Astrocyte (in vitro differentiated cells and primary cell): ENCODE data around the gene OSBP2.

Experiments
- EZH2 ChIP-seq: IDR thresholded peaks from 2 replicates; pipeline ENCODE4 v1.6.1; 2012; ENCODE audit warnings: mild to moderate bottlenecking, low read length, inconsistent platforms; ENCODE audit not compliant: insufficient read depth
- TF ChIP-seq, protein P1 (sequence below): IDR thresholded peaks from 2 replicates; pipeline ENCODE4 v1.5.1; 2011; ENCODE audit warnings: low read depth, mild to moderate bottlenecking, inconsistent platforms, low read length, moderate library complexity; ENCODE audit not compliant: insufficient read depth

DNA sequence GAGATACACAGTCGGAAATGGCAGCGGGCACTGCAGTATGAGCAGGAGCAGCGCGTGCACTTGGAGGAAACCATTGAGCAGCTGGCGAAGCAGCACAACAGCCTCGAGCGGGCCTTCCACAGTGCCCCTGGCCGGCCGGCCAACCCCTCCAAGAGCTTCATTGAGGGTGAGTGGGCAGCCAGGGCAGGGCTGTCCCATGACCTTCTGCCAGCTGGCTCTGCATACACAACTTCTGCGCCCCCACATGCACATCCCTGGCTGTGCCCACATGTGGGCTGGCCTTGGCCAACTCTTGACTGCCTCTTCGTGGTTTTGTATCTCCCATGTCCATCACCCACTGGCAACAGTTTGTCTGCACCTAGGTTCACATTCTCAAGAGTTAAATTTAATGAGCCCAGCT, 192.8 kb downstream of the OSBP2 start:
- TF ChIP-seq, protein P1, sequence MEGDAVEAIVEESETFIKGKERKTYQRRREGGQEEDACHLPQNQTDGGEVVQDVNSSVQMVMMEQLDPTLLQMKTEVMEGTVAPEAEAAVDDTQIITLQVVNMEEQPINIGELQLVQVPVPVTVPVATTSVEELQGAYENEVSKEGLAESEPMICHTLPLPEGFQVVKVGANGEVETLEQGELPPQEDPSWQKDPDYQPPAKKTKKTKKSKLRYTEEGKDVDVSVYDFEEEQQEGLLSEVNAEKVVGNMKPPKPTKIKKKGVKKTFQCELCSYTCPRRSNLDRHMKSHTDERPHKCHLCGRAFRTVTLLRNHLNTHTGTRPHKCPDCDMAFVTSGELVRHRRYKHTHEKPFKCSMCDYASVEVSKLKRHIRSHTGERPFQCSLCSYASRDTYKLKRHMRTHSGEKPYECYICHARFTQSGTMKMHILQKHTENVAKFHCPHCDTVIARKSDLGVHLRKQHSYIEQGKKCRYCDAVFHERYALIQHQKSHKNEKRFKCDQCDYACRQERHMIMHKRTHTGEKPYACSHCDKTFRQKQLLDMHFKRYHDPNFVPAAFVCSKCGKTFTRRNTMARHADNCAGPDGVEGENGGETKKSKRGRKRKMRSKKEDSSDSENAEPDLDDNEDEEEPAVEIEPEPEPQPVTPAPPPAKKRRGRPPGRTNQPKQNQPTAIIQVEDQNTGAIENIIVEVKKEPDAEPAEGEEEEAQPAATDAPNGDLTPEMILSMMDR: no peak
- TF ChIP-seq EZH2: no peak
